NB4 (cell line): ENCODE results near the gene CTRB1.

ENCODE experiments used
- MYC ChIP-seq: IDR thresholded peaks from 2 replicates; pipeline ENCODE4 v1.6.1; 2011; ENCODE audit warnings: low read depth, low read length
- POLR2A ChIP-seq: IDR thresholded peaks from 2 replicates; pipeline ENCODE4 v1.6.1; 2011; ENCODE audit warnings: mild to moderate bottlenecking; ENCODE audit not compliant: insufficient read length; ENCODE audit errors: extremely low read depth
- TF ChIP-seq, protein P1 (sequence below): IDR thresholded peaks from one replicate; pipeline ENCODE4 v1.5.1; 2012; ENCODE audit warnings: low read depth, low read length

DNA sequence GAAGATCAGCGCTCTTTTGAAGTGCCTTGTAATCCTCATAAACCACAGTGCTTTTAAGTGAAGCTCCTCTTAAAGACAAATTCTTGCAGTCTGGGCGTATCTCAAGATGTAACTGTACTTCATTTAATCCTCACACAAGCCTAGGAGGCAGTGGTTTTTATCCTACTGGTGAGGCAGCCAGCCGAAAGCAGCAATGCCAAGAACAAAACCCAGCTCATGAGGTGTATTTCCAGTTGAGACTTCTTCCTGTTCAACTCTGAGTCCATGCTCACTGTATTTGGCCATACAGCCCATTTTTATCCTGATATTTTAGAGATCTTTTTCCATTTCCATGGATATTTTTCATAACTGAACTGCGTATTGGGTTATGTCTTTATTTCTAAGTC, 25.5 kb upstream of the CTRB1 start:
- TF ChIP-seq, protein P1, sequence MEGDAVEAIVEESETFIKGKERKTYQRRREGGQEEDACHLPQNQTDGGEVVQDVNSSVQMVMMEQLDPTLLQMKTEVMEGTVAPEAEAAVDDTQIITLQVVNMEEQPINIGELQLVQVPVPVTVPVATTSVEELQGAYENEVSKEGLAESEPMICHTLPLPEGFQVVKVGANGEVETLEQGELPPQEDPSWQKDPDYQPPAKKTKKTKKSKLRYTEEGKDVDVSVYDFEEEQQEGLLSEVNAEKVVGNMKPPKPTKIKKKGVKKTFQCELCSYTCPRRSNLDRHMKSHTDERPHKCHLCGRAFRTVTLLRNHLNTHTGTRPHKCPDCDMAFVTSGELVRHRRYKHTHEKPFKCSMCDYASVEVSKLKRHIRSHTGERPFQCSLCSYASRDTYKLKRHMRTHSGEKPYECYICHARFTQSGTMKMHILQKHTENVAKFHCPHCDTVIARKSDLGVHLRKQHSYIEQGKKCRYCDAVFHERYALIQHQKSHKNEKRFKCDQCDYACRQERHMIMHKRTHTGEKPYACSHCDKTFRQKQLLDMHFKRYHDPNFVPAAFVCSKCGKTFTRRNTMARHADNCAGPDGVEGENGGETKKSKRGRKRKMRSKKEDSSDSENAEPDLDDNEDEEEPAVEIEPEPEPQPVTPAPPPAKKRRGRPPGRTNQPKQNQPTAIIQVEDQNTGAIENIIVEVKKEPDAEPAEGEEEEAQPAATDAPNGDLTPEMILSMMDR, result no peak
- no peak for TF ChIP-seq POLR2A
- TF ChIP-seq MYC, result no peak
